Activated gamma-delta T cell (primary cell): Measurements from ENCODE around the gene SFXN3.

ENCODE experiments used
- DNase-seq: peaks from one replicate; lab custom pipeline; 2025; lab: John Stamatoyannopoulos, UW

Gene SFXN3

GRCh38 chr10:101056365-101057151 lies 25.5 kb downstream of the SFXN3 start:
- DNase-seq: no peak

- no peak for DNase-seq
These were observed 29.3 kb downstream of the SFXN3 start for GRCh38 chr10:101060036-101060950.

GRCh38 chr10:101060951-101061623 lies 30.1 kb downstream of the SFXN3 start:
- DNase-seq: peak; percentile 75

- DNase-seq: no peak
These were observed 30.7 kb downstream of the SFXN3 start, which contains the start of gene KAZALD1 for GRCh38 chr10:101061624-101062231. Gene KAZALD1 (plus strand): TSS chr10:101061989. CDS start chr10:101062593, 604 bp downstream.

- DNase-seq: peak; percentile 25
These were observed 31.4 kb downstream of the SFXN3 start for GRCh38 chr10:101062232-101063049.

- no peak for DNase-seq
These were observed 32.1 kb downstream of the SFXN3 start for GRCh38 chr10:101063050-101063525.

GRCh38 chr10:101063548-101064414 lies 32.7 kb downstream of the SFXN3 start:
- no peak for DNase-seq

- no peak for DNase-seq
These were observed 33.5 kb downstream of the SFXN3 start for GRCh38 chr10:101064415-101065030.

GRCh38 chr10:101065481-101066145 lies 34.6 kb downstream of the SFXN3 start:
- DNase-seq: no peak

- no peak for DNase-seq
These were observed 35.3 kb downstream of the SFXN3 start for GRCh38 chr10:101066146-101066895.

GRCh38 chr10:101066896-101067355 lies 35.9 kb downstream of the SFXN3 start:
- no peak for DNase-seq

- no peak for DNase-seq
These were observed 36.5 kb downstream of the SFXN3 start for GRCh38 chr10:101067356-101068083.

- DNase-seq: no peak
These were observed 38.4 kb downstream of the SFXN3 start for GRCh38 chr10:101069441-101069840.

GRCh38 chr10:101070098-101070497 lies 39.1 kb downstream of the SFXN3 start:
- no peak for DNase-seq

- no peak for DNase-seq
These were observed 40.3 kb downstream of the SFXN3 start for GRCh38 chr10:101071267-101071884.

GRCh38 chr10:101071885-101072433 lies 40.9 kb downstream of the SFXN3 start:
- no peak for DNase-seq
